Body of pancreas (tissue), 4 donors: ENCODE measurements around the gene RBMS3.

Source experiments
- POLR2A ChIP-seq, 3 donors: fragments of 450-650 bp; IDR thresholded peaks; one replicate each; pipeline ENCODE4 v1.6.1; 2016; ENCODE audit warnings: antibody characterized with exemption in 3 of 3, mild to moderate bottlenecking in 2 of 3
- TF ChIP-seq, protein P1 (sequence below), 7 experiments: fragments of 450-650 bp in 4 of 7; fragments of 200-600 bp in 3 of 7; sonication (generic) in 3 of 7; IDR thresholded peaks; one replicate each; pipeline ENCODE4 v1.5.1; 2016 to 2019; ENCODE audit warnings: antibody characterized with exemption in 7 of 7

GRCh38 chr3:29949940-29950616 lies 669.2 kb downstream of the RBMS3 start:
- no peak for TF ChIP-seq POLR2A (IDR thresholded peaks at IDR 0.05)
- TF ChIP-seq, protein P1, sequence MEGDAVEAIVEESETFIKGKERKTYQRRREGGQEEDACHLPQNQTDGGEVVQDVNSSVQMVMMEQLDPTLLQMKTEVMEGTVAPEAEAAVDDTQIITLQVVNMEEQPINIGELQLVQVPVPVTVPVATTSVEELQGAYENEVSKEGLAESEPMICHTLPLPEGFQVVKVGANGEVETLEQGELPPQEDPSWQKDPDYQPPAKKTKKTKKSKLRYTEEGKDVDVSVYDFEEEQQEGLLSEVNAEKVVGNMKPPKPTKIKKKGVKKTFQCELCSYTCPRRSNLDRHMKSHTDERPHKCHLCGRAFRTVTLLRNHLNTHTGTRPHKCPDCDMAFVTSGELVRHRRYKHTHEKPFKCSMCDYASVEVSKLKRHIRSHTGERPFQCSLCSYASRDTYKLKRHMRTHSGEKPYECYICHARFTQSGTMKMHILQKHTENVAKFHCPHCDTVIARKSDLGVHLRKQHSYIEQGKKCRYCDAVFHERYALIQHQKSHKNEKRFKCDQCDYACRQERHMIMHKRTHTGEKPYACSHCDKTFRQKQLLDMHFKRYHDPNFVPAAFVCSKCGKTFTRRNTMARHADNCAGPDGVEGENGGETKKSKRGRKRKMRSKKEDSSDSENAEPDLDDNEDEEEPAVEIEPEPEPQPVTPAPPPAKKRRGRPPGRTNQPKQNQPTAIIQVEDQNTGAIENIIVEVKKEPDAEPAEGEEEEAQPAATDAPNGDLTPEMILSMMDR (IDR thresholded peaks at IDR 0.05), result no peak
